Peyer's patch (tissue), 4 donors: Measurements from ENCODE around the gene SURF4. TPM values are rescaled to one million over a fixed set of nuclear protein-coding genes. Genes with fewer than 3 reads are reported as not detected.
A peak's percentile ranks its signal among the peaks of the same experiment; 100 is the strongest.

Experiments used
- DNase-seq, 3 donors: peaks; one replicate each; pipeline ENCODE4 v3.0.0-alpha.2; 2017 to 2019
- H3K27ac ChIP-seq, 4 donors: fragments of 200-600 bp; sonication (generic); one replicate each; pipeline ENCODE4 v1.5.1; 2016 to 2019
- H3K27me3 ChIP-seq, 2 donors: fragments of 200-600 bp; sonication (generic); one replicate each; pipeline ENCODE4 v1.5.1; 2019
- H3K36me3 ChIP-seq, 3 donors: fragments of 200-600 bp; sonication (generic); one replicate each; pipeline ENCODE4 v1.5.1; 2016 to 2019
- H3K4me1 ChIP-seq, 4 donors: fragments of 200-600 bp; sonication (generic); one replicate each; pipeline ENCODE4 v1.5.1; 2016 to 2019
- H3K4me3 ChIP-seq, 4 donors: fragments of 200-600 bp; sonication (generic); 1 replicate in 3 of 4; 2 replicates in 1 of 4; pipeline ENCODE4 v1.5.1; 2016 to 2019; ENCODE audit warnings: mild to moderate bottlenecking in 1 of 4
- H3K9me3 ChIP-seq, 4 donors: fragments of 200-600 bp; sonication (generic); one replicate each; pipeline ENCODE4 v1.5.1; 2016 to 2019; ENCODE audit warnings: mild to moderate bottlenecking in 1 of 4
- CTCF ChIP-seq, 6 experiments: fragments of 450-650 bp in 4 of 6; fragments of 200-600 bp in 2 of 6; sonication (generic) in 1 of 6; IDR thresholded peaks; one replicate each; pipeline ENCODE4 v1.5.1; 2017 to 2019; ENCODE audit warnings: antibody characterized with exemption in 6 of 6, mild to moderate bottlenecking in 3 of 6, moderate library complexity in 1 of 6
- POLR2A ChIP-seq, 2 donors: fragments of 450-650 bp; IDR thresholded peaks; one replicate each; pipeline ENCODE4 v1.5.1; 2017; ENCODE audit warnings: antibody characterized with exemption in 2 of 2, mild to moderate bottlenecking in 2 of 2, moderate library complexity in 2 of 2
- total RNA-seq, 4 donors: library from RNA; depleted of rRNA; stranded (reverse); fragments of >200 nt; gene quantifications; one replicate each; pipeline ENCODE4 v1.1.0, GENCODE V29; 2016

Gene SURF4
- total RNA-seq, 4 donors from 2014 or later, result 56.9 to 281 (median 225) TPM

GRCh38 chr9:133357656-133358055, 18.2 kb downstream of the SURF4 start:
- H3K9me3 ChIP-seq, result no peaks in the 10 kb centered on the region
- TF ChIP-seq CTCF (IDR thresholded peaks at IDR 0.05), result no peak
- no peak for TF ChIP-seq POLR2A (IDR thresholded peaks at IDR 0.05)
- peaks cover 0 to 44% (median 10%) of the 10 kb centered on the region in 4 donors for H3K4me1 ChIP-seq
- H3K27ac ChIP-seq, result no peak overlapping the region
- no peak for DNase-seq
- no peaks in the 10 kb centered on the region for H3K27me3 ChIP-seq
- H3K4me3 ChIP-seq, result no peak overlapping the region
- H3K36me3 ChIP-seq, result peaks cover 0 to 47% (median 0%) of the 10 kb centered on the region in 3 donors

- peak; percentile 91 to 96 (median 95) for DNase-seq
- Histone ChIP-seq H3K9me3 (no peaks in the 10 kb centered on the region), H3K27ac (peak within 1 kb of the TSS; percentile 72 to 88 (median 80)), H3K27me3 (no peaks in the 10 kb centered on the region), H3K4me3 (peak within 1 kb of the TSS; percentile 70 to 91 (median 84)), H3K36me3 (peaks cover 0 to 47% (median 0%) of the 10 kb centered on the region in 3 donors), H3K4me1 (peaks cover 0 to 44% (median 10%) of the 10 kb centered on the region in 4 donors)
- TF ChIP-seq POLR2A (IDR thresholded peaks at IDR 0.05) (peak; percentile 44 to 59), CTCF (IDR thresholded peaks at IDR 0.05) (peak in 4 of 6 experiments; percentile 16 to 40 (median 32))
Measured at GRCh38 chr9:133356391-133357091, 19.3 kb downstream of the SURF4 start, which contains the start of the genes SURF1 and SURF2. Gene SURF1, minus strand, starts transcription at chr9:133356487. Its CDS starts 34 bp downstream, at chr9:133356453. Gene SURF2, plus strand, starts transcription at chr9:133356550. Its CDS starts 43 bp downstream, at chr9:133356593.

GRCh38 chr9:133355881-133356357, 19.9 kb downstream of the SURF4 start:
- H3K27ac ChIP-seq, result peak overlapping the region; percentile 72 to 88 (median 80)
- peak overlapping the region; percentile 70 to 91 (median 84) for H3K4me3 ChIP-seq
- no peak for TF ChIP-seq CTCF (IDR thresholded peaks at IDR 0.05)
- TF ChIP-seq POLR2A (IDR thresholded peaks at IDR 0.05), result no peak
- H3K36me3 ChIP-seq, result peaks cover 0 to 48% (median 0%) of the 10 kb centered on the region in 3 donors
- H3K4me1 ChIP-seq, result peaks cover 0 to 41% (median 10%) of the 10 kb centered on the region in 4 donors
- peak in 1 of 3 donors; percentile 62 for DNase-seq
- H3K9me3 ChIP-seq, result no peaks in the 10 kb centered on the region
- no peaks in the 10 kb centered on the region for H3K27me3 ChIP-seq

- no peak for DNase-seq
- H3K27me3 ChIP-seq, result no peaks in the 10 kb centered on the region
- H3K36me3 ChIP-seq, result peaks cover 0 to 49% (median 3%) of the 10 kb centered on the region in 3 donors
- H3K9me3 ChIP-seq, result no peaks in the 10 kb centered on the region
- TF ChIP-seq POLR2A (IDR thresholded peaks at IDR 0.05) (no peak), CTCF (IDR thresholded peaks at IDR 0.05) (no peak)
- no peak overlapping the region for H3K27ac ChIP-seq
- H3K4me1 ChIP-seq, result peaks cover 0 to 34% (median 10%) of the 10 kb centered on the region in 4 donors
- H3K4me3 ChIP-seq, result no peak overlapping the region
Measured at GRCh38 chr9:133354766-133355165, 21.1 kb downstream of the SURF4 start.

- Histone ChIP-seq H3K9me3 (no peaks in the 10 kb centered on the region), H3K36me3 (peaks cover 0 to 50% (median 3%) of the 10 kb centered on the region in 3 donors), H3K4me1 (peaks cover 0 to 38% (median 19%) of the 10 kb centered on the region in 4 donors), H3K27me3 (no peaks in the 10 kb centered on the region), H3K4me3 (no peak overlapping the region), H3K27ac (no peak overlapping the region)
- TF ChIP-seq CTCF (IDR thresholded peaks at IDR 0.05) (no peak), POLR2A (IDR thresholded peaks at IDR 0.05) (no peak)
- no peak for DNase-seq
Measured at GRCh38 chr9:133353548-133353947, 22.3 kb downstream of the SURF4 start.
